Ishikawa (cell line): ENCODE data around the gene MND1.
A peak's percentile ranks its signal among the peaks of the same experiment; 100 is the strongest.

Source experiments
- CEBPB ChIP-seq: IDR thresholded peaks from 2 replicates; pipeline ENCODE4 v1.6.1; 2012
- CREB1 ChIP-seq: IDR thresholded peaks from 2 replicates; pipeline ENCODE4 v1.6.1; 2012; ENCODE audit warnings: low read depth
- EGR1 ChIP-seq: IDR thresholded peaks from 2 replicates; pipeline ENCODE4 v1.6.1; 2012
- EP300 ChIP-seq: IDR thresholded peaks from 2 replicates; pipeline ENCODE4 v1.6.1; 2012; ENCODE audit warnings: borderline replicate concordance
- FOXM1 ChIP-seq: IDR thresholded peaks from 2 replicates; pipeline ENCODE4 v1.6.1; 2012; ENCODE audit warnings: low read depth, borderline replicate concordance
- NFIC ChIP-seq: IDR thresholded peaks from 2 replicates; pipeline ENCODE4 v1.6.1; 2012
- RAD21 ChIP-seq: IDR thresholded peaks from 2 replicates; pipeline ENCODE4 v1.6.1; 2012; ENCODE audit warnings: low read depth
- TCF12 ChIP-seq: IDR thresholded peaks from 2 replicates; pipeline ENCODE4 v1.6.1; 2012; ENCODE audit warnings: low read depth
- TEAD4 ChIP-seq: IDR thresholded peaks from 2 replicates; pipeline ENCODE4 v1.6.1; 2012
- YY1 ChIP-seq: IDR thresholded peaks from 2 replicates; pipeline ENCODE4 v1.6.1; 2012; ENCODE audit warnings: low read depth
- ZBTB7A ChIP-seq: IDR thresholded peaks from 2 replicates; pipeline ENCODE4 v1.6.1; 2012; ENCODE audit warnings: low read depth
- TF ChIP-seq, protein P1 (sequence below): IDR thresholded peaks from 2 replicates; pipeline ENCODE4 v1.6.1; 2012
- TF ChIP-seq, protein P2 (sequence below): IDR thresholded peaks from 2 replicates; pipeline ENCODE4 v1.6.1; 2012
- TF ChIP-seq, protein P3 (sequence below): IDR thresholded peaks from 2 replicates; pipeline ENCODE4 v1.6.1; 2012; ENCODE audit warnings: low read depth, mild to moderate bottlenecking

The MND1 gene

DNA sequence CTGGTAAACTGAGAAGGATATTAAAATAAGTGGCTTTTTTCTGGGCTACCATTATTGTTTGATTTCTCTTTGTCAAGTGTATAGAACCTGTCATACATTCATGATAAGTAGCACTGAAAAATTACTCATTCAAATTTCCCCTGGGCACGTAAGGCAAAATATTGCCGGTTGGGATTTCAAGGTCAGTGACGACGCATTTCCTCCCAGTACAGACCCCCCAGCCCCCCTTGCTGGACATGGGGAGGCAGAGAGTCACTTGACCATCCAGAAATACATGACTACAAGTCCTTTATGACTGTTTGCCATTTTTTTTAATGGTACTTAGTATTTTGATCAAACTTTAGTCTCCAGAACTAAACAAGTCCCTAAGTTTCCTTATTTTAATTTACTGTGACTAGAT is 6.8 kb upstream of the MND1 start:
- TF ChIP-seq CREB1 (no peak), TCF12 (no peak), CEBPB (no peak), EGR1 (no peak), TEAD4 (no peak), FOXM1 (no peak), EP300 (no peak)
- TF ChIP-seq, protein P1, sequence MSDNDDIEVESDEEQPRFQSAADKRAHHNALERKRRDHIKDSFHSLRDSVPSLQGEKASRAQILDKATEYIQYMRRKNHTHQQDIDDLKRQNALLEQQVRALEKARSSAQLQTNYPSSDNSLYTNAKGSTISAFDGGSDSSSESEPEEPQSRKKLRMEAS, result no peak
- TF ChIP-seq, protein P2, sequence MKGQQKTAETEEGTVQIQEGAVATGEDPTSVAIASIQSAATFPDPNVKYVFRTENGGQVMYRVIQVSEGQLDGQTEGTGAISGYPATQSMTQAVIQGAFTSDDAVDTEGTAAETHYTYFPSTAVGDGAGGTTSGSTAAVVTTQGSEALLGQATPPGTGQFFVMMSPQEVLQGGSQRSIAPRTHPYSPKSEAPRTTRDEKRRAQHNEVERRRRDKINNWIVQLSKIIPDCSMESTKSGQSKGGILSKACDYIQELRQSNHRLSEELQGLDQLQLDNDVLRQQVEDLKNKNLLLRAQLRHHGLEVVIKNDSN, result no peak

DNA sequence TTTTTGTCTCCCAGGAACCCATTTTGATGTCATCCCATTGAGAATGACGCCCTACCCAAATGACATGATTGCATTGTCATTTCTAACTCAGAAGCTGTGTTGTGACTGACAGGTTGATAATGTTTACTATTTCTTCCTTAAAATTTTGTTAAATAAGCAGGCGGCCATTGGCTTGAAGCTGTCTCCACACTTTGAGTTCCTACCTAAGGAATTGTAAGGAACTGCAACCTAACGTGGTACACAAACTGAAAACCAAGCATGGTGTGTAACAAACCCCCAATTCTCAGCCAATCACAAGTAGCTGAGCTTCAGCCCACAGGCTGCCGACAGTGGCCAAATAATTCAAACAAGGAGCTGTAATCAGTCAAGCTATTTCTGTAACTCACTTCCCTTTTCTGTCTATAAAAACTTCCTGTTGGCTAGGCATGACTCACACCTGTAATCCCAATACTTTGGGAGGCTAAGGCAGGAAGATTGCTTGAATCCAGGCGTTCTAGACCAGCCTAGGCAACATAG is 2.9 kb upstream of the MND1 start:
- TF ChIP-seq, protein P3, sequence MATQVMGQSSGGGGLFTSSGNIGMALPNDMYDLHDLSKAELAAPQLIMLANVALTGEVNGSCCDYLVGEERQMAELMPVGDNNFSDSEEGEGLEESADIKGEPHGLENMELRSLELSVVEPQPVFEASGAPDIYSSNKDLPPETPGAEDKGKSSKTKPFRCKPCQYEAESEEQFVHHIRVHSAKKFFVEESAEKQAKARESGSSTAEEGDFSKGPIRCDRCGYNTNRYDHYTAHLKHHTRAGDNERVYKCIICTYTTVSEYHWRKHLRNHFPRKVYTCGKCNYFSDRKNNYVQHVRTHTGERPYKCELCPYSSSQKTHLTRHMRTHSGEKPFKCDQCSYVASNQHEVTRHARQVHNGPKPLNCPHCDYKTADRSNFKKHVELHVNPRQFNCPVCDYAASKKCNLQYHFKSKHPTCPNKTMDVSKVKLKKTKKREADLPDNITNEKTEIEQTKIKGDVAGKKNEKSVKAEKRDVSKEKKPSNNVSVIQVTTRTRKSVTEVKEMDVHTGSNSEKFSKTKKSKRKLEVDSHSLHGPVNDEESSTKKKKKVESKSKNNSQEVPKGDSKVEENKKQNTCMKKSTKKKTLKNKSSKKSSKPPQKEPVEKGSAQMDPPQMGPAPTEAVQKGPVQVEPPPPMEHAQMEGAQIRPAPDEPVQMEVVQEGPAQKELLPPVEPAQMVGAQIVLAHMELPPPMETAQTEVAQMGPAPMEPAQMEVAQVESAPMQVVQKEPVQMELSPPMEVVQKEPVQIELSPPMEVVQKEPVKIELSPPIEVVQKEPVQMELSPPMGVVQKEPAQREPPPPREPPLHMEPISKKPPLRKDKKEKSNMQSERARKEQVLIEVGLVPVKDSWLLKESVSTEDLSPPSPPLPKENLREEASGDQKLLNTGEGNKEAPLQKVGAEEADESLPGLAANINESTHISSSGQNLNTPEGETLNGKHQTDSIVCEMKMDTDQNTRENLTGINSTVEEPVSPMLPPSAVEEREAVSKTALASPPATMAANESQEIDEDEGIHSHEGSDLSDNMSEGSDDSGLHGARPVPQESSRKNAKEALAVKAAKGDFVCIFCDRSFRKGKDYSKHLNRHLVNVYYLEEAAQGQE, result no peak
- no peak for TF ChIP-seq EP300

DNA sequence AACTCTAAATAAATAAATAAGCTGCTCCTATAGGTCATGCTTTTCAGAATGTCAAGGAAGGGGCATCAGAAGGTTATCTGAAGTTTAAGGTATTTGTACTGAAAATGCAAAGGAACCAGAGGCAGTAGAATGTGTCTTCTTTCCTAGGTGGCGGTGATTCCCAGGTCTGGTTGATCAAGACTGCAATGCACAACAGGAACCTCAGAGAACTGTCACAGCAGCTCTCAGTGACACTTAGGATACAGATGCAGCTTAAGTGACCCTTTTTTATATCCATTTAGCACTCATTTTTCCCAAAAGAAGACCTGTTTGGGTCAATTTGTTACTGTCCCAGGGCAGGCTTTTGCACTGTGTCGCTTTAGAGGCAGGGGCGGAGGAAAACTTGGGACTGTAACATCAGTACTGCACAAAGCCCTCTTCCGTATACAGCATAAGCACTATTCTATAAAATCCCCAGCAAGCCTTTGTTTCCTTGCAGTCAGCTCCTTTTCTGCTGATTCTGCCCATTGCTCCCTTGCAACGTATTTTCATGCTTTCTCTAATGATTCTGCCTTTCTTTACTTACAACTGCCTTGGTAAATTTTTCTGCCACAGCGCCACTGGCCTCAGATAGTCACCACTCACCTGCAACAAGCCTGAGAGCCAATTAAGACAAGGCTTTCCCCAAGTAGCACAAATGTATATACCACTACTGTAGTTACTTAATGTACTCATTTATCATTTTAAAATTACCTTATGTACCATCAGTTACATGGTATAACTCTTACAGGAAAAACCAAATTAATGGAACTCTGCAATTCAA is 1.5 kb upstream of the MND1 start:
- TF ChIP-seq, protein P3, result no peak
- no peak for TF ChIP-seq TCF12
- TF ChIP-seq CEBPB, result no peak

DNA sequence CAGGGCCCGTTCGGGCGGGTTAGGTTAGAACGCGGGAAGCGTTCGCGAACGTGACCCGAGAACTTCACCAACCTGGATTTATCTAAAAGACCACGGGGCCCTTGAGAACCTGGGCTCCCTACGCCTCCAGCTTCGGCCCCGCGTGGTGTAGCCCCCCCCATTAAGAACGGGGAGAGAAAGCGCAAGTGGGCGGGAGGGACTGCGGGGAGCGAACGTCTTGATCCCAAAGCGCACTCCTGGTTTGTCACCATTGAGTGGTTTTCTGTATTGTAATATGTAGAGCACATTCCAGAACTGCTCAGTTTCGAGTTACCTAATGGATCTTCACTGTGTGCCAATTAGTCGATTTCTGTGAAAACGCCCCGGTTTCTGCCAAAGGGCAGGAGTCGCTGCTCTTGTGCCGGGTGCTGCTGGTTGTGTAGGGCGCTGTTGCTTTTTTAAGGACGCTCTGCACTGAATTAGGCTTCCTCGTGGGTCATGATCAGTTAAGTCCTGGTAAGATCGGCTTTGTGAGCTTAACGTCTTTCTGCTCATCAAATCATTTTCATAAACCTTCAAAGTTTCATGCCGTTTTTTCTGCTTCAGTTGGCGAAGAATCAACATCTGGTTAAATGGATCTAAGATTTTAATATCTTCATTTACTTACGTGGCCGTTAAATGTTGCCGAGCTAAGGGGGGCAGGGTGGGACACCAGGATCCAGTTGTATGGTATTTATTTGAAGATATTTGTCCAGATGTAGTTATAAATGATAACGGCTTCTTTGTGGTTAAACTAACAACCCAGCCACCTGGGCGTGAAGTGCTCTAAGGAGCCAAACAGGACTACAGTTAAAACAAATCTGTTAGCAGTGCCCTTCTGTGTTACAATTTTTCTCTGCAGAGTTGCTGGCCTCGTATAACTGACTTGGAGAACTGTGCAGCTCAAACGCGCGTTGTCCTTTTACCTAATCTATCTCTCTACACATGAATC is 809 bp downstream of the MND1 start:
- no peak; the same call in 1 of the 2 replicates for TF ChIP-seq ZBTB7A
- TF ChIP-seq FOXM1, result no peak
- TF ChIP-seq NFIC, result no peak; the same call in 1 of the 2 replicates
- no peak for TF ChIP-seq TCF12
- no peak for TF ChIP-seq YY1
- no peak for TF ChIP-seq RAD21
- TF ChIP-seq, protein P1, result peak; percentile 28; the same call in 1 of the 2 replicates
- TF ChIP-seq CEBPB, result peak; percentile 25; the same call in 1 of the 2 replicates
- no peak for TF ChIP-seq CREB1
- TF ChIP-seq TEAD4, result peak; percentile 63
- 0 out of 2 replicates have a peak, but pooled peaks have one; percentile 6 for TF ChIP-seq EGR1
- TF ChIP-seq, protein P3, result no peak

DNA sequence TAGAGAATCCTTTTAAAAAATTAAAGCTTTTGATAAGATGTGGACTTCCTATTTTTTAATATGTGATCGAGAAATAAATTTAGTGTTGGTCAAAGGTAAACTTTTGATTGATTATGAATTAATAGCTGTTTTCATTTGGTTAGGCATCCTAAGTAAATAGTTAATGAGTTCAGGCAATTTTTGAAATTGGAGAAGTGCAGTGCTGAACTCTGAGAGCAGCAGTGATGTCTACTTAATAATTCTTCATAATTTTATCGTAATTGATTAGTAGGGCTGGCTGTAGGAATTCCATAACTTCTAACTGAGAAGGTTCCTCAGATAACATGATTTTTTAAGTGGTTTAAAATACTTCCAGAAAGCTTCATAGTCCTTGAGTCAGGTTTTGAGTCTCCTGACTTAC is 1.5 kb downstream of the MND1 start:
- TF ChIP-seq FOXM1 (no peak), CREB1 (no peak), RAD21 (no peak)
